K562 (cell line): ENCODE results near the gene PFKFB2. TPM values are rescaled to one million over a fixed set of nuclear protein-coding genes. Genes with fewer than 3 reads are reported as not detected.

Source experiments
- BACH1 ChIP-seq: fragments of 200-800 bp; sonication (Bioruptor generic); IDR thresholded peaks from 2 replicates; pipeline ENCODE4 v1.6.1; 2016; ENCODE audit warnings: missing genetic modification characterization, missing compliant biosample characterization
- ZNF175 ChIP-seq: fragments of 200-800 bp; sonication (Bioruptor generic); IDR thresholded peaks from 2 replicates; pipeline ENCODE4 v1.6.1; 2016; ENCODE audit warnings: low read depth, mild to moderate bottlenecking, missing genetic modification characterization, missing compliant biosample characterization
- ZNF589 ChIP-seq: fragments of 200-800 bp; sonication (Bioruptor generic); IDR thresholded peaks from 2 replicates; pipeline ENCODE4 v1.6.1; 2016; ENCODE audit warnings: low read depth, missing genetic modification characterization, missing compliant biosample characterization
- polyA plus RNA-seq, 8 experiments: library from polyadenylated mRNA; depleted of rRNA in 4 of 8; stranded (reverse) in 5 of 8; unstranded in 3 of 8; fragments of >200 nt; fragmentation: Nextera tagmentation in 2 of 8; fragmentation: Illumina TruSeq in 1 of 8; extraction: Ambion mirVana in 2 of 8; extraction: Trizol in 1 of 8; gene quantifications; 2 replicates each; pipeline versions ENCODE4 v1.2.1 to v1.2.3, GENCODE V29; 2011 to 2014; ENCODE audit warnings: inconsistent platforms in 1 of 8, missing spikeins in 1 of 8
- total RNA-seq, 7 experiments: library from RNA; depleted of rRNA in 6 of 7; stranded (reverse); fragments of >200 nt in 6 of 7; fragmentation: Illumina TruSeq in 2 of 7; extraction: Trizol in 2 of 7; gene quantifications; 2 replicates each; pipeline versions ENCODE4 v1.2.1 to v1.2.3, GENCODE V29; 2011 to 2021; ENCODE audit warnings: low replicate concordance in 1 of 7
- TF ChIP-seq, protein P1 (sequence below): fragments of 200-800 bp; sonication (Bioruptor generic); IDR thresholded peaks from 2 replicates; pipeline ENCODE4 v1.6.1; 2017; ENCODE audit warnings: missing genetic modification characterization, missing compliant biosample characterization
- TF ChIP-seq, protein P2 (sequence below), 2 experiments: fragments of 450-650 bp in 1 of 2; sonication (generic) in 1 of 2; formaldehyde crosslinking in 1 of 2; IDR thresholded peaks in 1 of 2; conservative IDR thresholded peaks in 1 of 2; 2 replicates each; pipeline versions ENCODE4 v1.6.1 to v1.8.1; 2016 to 2023; ENCODE audit warnings: mild to moderate bottlenecking in 2 of 2, moderate library complexity in 2 of 2, inconsistent platforms in 1 of 2, missing genetic modification reagents in 1 of 2
- TF ChIP-seq, protein P3 (sequence below): fragments of 450-650 bp; IDR thresholded peaks from 2 replicates; pipeline ENCODE4 v1.6.1; 2018; ENCODE audit not compliant: partially characterized antibody

PFKFB2 gene
- total and polyA plus RNA-seq, 9 of the 15 experiments (the other 6 are each of a cell fraction or from before 2014, with no cell fraction given), result 6.9 to 26.0 (median 16.4) TPM

DNA sequence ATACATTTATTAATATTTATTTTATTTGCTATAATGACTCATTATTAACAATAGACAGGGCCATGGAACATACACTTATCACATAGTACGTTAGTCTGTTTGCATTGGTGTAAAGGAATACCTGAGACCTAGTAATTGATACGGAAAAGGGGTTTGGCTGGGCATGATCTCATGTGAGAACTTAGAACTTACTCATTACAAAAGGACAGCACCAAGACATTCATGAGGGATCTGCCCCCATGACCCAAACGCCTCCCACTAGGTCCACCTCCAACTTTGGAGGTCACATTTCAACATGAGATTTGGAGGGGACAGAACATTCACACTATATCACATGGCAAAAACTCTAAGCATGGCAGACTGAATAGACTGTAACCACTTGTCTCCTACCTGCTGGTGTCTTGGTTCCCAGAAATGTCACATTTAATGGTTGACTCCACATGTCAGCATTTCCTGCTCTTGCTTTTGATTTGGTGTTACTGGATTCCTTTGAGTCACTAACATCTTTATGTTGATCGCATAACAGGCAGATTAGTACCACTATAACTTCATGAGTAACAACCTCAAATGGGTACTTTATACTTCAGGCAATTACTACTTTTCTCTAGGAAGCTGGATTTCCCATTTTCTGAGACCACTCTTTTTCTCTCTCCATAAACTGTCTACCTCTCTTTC lies 17.1 kb upstream of the PFKFB2 start (continued):
- TF ChIP-seq BACH1 (tag) (0 out of 2 replicates have a peak, but pooled peaks have one; percentile 32), ZNF589 (CRISPR knock-in tag) (peak; percentile 86; the same call in 1 of the 2 replicates), ZNF175 (0 out of 2 replicates have a peak, but pooled peaks have one; percentile 48)
- TF ChIP-seq, protein P1, sequence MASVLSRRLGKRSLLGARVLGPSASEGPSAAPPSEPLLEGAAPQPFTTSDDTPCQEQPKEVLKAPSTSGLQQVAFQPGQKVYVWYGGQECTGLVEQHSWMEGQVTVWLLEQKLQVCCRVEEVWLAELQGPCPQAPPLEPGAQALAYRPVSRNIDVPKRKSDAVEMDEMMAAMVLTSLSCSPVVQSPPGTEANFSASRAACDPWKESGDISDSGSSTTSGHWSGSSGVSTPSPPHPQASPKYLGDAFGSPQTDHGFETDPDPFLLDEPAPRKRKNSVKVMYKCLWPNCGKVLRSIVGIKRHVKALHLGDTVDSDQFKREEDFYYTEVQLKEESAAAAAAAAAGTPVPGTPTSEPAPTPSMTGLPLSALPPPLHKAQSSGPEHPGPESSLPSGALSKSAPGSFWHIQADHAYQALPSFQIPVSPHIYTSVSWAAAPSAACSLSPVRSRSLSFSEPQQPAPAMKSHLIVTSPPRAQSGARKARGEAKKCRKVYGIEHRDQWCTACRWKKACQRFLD, result peak; percentile 56; the same call in 1 of the 2 replicates
- TF ChIP-seq, protein P2, sequence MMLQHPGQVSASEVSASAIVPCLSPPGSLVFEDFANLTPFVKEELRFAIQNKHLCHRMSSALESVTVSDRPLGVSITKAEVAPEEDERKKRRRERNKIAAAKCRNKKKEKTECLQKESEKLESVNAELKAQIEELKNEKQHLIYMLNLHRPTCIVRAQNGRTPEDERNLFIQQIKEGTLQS (IDR thresholded peaks at IDR 0.05), result 0 out of 2 replicates have a peak, but pooled peaks have one; percentile 11
- TF ChIP-seq, protein P2 (CRISPR knock-in tag; conservative IDR thresholded peaks at IDR 0.05), result no peak
- TF ChIP-seq, protein P3, sequence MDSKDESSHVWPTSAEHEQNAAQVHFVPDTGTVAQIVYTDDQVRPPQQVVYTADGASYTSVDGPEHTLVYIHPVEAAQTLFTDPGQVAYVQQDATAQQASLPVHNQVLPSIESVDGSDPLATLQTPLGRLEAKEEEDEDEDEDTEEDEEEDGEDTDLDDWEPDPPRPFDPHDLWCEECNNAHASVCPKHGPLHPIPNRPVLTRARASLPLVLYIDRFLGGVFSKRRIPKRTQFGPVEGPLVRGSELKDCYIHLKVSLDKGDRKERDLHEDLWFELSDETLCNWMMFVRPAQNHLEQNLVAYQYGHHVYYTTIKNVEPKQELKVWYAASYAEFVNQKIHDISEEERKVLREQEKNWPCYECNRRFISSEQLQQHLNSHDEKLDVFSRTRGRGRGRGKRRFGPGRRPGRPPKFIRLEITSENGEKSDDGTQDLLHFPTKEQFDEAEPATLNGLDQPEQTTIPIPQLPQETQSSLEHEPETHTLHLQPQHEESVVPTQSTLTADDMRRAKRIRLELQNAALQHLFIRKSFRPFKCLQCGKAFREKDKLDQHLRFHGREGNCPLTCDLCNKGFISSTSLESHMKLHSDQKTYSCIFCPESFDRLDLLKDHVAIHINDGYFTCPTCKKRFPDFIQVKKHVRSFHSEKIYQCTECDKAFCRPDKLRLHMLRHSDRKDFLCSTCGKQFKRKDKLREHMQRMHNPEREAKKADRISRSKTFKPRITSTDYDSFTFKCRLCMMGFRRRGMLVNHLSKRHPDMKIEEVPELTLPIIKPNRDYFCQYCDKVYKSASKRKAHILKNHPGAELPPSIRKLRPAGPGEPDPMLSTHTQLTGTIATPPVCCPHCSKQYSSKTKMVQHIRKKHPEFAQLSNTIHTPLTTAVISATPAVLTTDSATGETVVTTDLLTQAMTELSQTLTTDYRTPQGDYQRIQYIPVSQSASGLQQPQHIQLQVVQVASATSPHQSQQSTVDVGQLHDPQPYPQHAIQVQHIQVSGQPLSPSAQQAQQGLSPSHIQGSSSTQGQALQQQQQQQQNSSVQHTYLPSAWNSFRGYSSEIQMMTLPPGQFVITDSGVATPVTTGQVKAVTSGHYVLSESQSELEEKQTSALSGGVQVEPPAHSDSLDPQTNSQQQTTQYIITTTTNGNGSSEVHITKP, result peak; percentile 28
